Right cardiac atrium (tissue), 5 donors: Measurements from ENCODE around the gene OGFRL1. TPM values are rescaled to one million over a fixed set of nuclear protein-coding genes. Genes with fewer than 3 reads are reported as not detected.

Experiments used
- ATAC-seq, 2 donors: fragments of 200-7000 bp; cut with Tn5 transposase; one replicate each; pipeline versions ENCODE4 v1.8.0 to v1.9.1; 2020; ENCODE audit warnings: moderate library complexity in 2 of 2, mild to moderate bottlenecking in 1 of 2
- DNase-seq, 3 donors: peaks; one replicate each; pipeline ENCODE4 v3.0.0-alpha.2; 2020
- H3K27ac ChIP-seq: one replicate; pipeline ENCODE4 v1.5.1; 2013; ENCODE audit warnings: mild to moderate bottlenecking, low read length, control low read depth, moderate library complexity
- H3K27me3 ChIP-seq: one replicate; pipeline ENCODE4 v1.6.1; 2013; ENCODE audit not compliant: control insufficient read depth, insufficient read depth
- H3K4me1 ChIP-seq: one replicate; pipeline ENCODE4 v1.6.1; 2013; ENCODE audit warnings: low read length; ENCODE audit not compliant: control insufficient read depth, insufficient read depth
- H3K4me3 ChIP-seq: one replicate; pipeline ENCODE4 v1.5.1; 2013; ENCODE audit warnings: low read length, control low read depth
- H3K9me3 ChIP-seq: one replicate; pipeline ENCODE4 v1.6.1; 2013; ENCODE audit warnings: low read length; ENCODE audit not compliant: control insufficient read depth
- WGBS: extraction: QIAGEN DNeasy Blood & Tissue Kit; methylation state at CpG from one replicate; pipeline ENCODE4 v1.1.7; 2013; 5-methylcytosine and 5-hydroxymethylcytosine counted together
- intact Hi-C, 4 donors: fragments of 100-400 bp; cut with DNase I; formaldehyde crosslinking; loops; one replicate each; pipeline versions ENCODE4 v1.11.0 to v1.14.0; 2022 to 2023
- polyA plus RNA-seq: library from polyadenylated mRNA; stranded (reverse); fragments of 200-250 nt; gene quantifications from one replicate; pipeline ENCODE4 v1.2.3, GENCODE V29; 2013
- total RNA-seq, 4 donors: library from RNA; stranded (reverse); fragmentation: NEBNext Ultra II Directional; extraction: Animal tissue kit (Norgen Biotek cat#: 25700); gene quantifications; one replicate each; pipeline ENCODE4 v1.2.1, GENCODE V29; 2021
- donor health status: healthy with polysubstance abuse.
- donor health status: DM: no; HTN: yes; CAD: no.
- donor health status: DM: no; HTN: no; CAD: no.
- donor health status: DM: no; HTN: yes; CAD: no; lungs with severe emphysema.
- donor health status: DM: yes; HTN: yes; CAD: no.

OGFRL1 gene
- total and polyA plus RNA-seq, 5 donors, result 5.4 to 12.4 (median 12.0) TPM

DNA sequence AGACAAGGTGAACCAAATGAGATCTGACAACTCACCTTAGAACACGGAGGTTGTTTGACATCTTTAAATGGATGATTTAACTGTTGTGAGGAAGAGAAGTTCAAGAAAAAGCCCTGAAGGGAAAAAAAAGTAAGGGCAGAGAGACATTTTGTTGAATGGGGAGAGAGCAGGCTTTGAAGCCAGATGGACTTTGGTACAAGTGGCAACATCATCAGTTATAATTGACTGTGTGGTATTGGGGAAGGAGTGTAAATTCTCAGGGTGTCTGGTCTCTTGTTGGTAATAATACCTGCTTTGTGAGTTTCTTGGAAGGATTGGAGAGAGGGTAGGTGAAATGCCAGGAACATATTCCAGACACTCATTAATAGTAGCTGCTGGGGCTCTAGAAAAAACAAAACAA lies 21.6 kb downstream of the OGFRL1 start:
- WGBS, result 75% methylated on average over 1 of the region's 1 CpG
- intact Hi-C loops, result no loop called here
- Histone ChIP-seq H3K4me1 (peaks cover 7% of the 10 kb centered on the region), H3K9me3 (no peaks in the 10 kb centered on the region), H3K27me3 (no peaks in the 10 kb centered on the region), H3K4me3 (no peak overlapping the region), H3K27ac (no peak overlapping the region)
- no peak for ATAC-seq
- no peak for DNase-seq

DNA sequence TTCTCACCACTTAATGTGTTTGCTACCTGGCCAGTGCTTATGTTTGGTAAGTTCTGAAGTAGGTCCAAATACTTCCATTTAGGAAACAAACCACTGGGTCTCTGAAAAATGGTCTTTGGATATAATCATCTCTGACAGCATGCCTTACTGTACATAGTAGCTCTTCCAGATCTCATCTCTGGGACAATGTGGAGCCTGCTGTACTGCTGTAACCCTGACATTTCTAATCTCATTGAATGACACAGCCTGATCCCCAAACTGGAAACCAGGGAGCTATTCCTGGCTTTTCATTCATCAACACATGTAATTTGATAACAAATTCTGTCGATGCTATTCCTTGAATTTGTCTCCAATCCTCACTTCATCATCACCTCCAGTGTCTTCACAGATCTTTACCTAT lies 23.5 kb downstream of the OGFRL1 start:
- no peak overlapping the region for H3K4me3 ChIP-seq
- H3K9me3 ChIP-seq, result no peaks in the 10 kb centered on the region
- H3K27ac ChIP-seq, result no peak overlapping the region
- H3K27me3 ChIP-seq, result no peaks in the 10 kb centered on the region
- peaks cover 7% of the 10 kb centered on the region for H3K4me1 ChIP-seq
- WGBS, result 39% methylated on average over 1 of the region's 1 CpG
- intact Hi-C loops, result no loop called here
- no peak for ATAC-seq
- DNase-seq, result no peak

DNA sequence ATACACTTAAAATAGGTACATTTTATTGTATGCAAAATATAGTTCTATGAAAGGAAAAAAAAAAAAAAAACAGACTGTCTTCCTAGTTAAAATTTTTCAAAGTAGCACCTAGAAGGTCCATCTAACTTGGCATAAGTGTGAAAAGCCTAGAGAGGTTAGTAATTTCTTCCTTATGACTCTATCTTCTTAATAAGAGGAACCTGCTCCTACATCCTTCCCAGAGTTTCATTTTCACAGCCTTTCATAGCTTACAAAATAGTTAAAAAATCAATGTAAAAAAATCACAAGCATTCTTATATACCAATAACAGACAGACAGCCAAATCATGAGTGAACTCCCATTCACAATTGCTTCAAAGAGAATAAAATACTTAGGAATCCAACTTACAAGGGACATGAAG lies 28.8 kb downstream of the OGFRL1 start:
- ATAC-seq (no peak), DNase-seq (no peak)
- no peak overlapping the region for H3K27ac ChIP-seq
- no peaks in the 10 kb centered on the region for H3K9me3 ChIP-seq
- H3K4me1 ChIP-seq, result peaks cover 1% of the 10 kb centered on the region
- no peaks in the 10 kb centered on the region for H3K27me3 ChIP-seq
- H3K4me3 ChIP-seq, result no peak overlapping the region
- intact Hi-C loops, result no loop called here

DNA sequence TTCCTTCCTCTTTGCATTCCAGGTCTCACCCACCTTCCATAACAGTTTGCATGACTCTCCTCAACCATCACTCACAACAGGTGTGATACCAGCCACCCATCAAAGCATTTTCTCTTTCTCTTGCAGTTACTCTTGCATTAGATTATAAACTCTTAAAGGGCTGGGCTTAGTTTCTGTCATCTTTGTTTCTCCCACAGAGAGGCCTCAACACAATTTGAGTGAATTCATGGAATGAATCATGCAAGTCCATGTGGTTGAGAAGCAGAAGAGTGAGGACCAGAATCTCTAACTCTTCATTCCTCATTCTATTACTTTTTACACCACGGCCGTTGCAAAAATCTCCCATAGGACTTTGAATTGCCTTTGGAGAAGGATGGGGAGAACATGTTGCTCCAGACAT lies 31.4 kb downstream of the OGFRL1 start:
- ATAC-seq, result no peak
- Histone ChIP-seq H3K4me3 (no peak overlapping the region), H3K9me3 (no peaks in the 10 kb centered on the region), H3K27me3 (no peaks in the 10 kb centered on the region), H3K27ac (no peak overlapping the region), H3K4me1 (no peaks in the 10 kb centered on the region)
- intact Hi-C loops, result no loop called here
- no peak for DNase-seq
- 67% methylated on average over 2 of the region's 2 CpGs for WGBS

DNA sequence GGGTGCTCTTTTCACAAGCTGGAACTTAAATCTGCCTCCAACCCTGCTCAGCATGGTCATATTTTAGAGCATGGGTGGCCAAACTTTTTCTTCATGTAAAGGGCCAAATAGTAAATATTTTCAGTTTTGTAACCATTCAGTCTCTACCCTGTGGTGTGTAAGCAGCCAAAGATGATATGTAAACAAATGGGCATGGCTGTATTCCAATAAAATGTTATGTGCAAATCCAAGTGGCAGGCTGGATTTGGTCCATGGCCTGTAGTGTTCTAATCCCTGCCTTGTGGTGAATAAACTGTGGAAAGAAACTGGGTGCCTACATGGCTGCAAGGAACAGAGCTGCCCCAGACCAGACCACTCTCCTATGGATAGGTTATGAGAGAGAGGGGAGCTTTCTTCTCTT lies 32.7 kb downstream of the OGFRL1 start:
- DNase-seq (no peak), ATAC-seq (no peak)
- Histone ChIP-seq H3K27me3 (no peaks in the 10 kb centered on the region), H3K4me3 (no peak overlapping the region), H3K4me1 (no peaks in the 10 kb centered on the region), H3K27ac (no peak overlapping the region), H3K9me3 (no peaks in the 10 kb centered on the region)
- intact Hi-C loops, result no loop called here

DNA sequence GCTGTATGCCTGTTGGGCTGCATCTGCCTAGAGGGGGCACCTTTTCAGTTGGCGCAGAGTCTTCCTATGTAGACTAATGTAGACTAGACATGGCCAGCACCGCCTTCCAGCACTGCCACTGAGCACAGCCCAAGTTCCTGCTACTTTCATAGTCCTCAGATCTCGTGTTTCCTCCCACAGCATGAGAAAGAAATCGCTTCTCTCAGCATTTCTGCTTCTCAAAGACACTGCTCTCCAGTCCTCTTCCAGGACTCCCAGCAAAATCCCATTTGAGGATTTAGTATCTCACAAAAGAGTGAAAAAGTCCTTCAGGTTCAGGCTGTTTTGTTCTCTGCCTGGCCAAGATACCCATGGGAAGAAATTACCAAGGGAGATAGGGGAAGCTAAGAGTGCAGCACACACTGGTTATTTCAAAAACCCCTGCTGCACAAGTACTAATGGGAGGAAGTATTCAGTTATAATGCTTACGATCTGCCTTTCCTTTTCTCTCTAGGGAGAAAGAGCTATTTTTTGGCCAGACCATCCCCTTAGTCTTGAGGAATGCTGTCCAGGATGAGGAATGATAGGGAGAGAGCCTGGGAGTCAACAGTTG lies 35.7 kb downstream of the OGFRL1 start:
- intact Hi-C loops, result no loop called here
- peak in 1 of 2 donors; percentile 31 for ATAC-seq
- DNase-seq, result peak in 2 of 3 donors; percentile 35 to 43
- no peaks in the 10 kb centered on the region for H3K9me3 ChIP-seq
- 67% methylated on average over 5 of the region's 5 CpGs for WGBS
- no peaks in the 10 kb centered on the region for H3K27me3 ChIP-seq
- no peak overlapping the region for H3K27ac ChIP-seq
- H3K4me3 ChIP-seq, result no peak overlapping the region
- H3K4me1 ChIP-seq, result no peaks in the 10 kb centered on the region

DNA sequence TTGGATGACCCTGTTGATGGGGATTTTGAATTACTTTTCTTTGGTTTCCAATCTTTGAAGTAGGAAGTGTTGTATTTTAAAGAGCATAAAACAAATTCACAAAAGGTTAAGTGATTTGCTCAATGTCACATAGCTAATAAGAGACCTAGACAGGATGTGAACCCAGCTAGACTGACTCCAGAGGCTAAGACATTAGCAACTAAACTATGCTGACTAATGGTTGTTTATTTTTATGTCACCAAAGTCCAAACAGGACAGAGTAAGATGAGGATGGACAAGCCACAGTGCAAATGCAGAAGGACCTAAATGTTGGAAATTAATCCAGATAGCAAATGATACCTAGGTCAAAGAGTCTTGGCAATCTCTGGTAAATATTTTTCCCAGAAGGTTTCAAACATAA lies 38.0 kb downstream of the OGFRL1 start:
- no peak for DNase-seq
- no peak overlapping the region for H3K4me3 ChIP-seq
- H3K27me3 ChIP-seq, result no peaks in the 10 kb centered on the region
- H3K4me1 ChIP-seq, result no peaks in the 10 kb centered on the region
- intact Hi-C loops, result no loop called here
- no peaks in the 10 kb centered on the region for H3K9me3 ChIP-seq
- no peak overlapping the region for H3K27ac ChIP-seq
- ATAC-seq, result no peak

DNA sequence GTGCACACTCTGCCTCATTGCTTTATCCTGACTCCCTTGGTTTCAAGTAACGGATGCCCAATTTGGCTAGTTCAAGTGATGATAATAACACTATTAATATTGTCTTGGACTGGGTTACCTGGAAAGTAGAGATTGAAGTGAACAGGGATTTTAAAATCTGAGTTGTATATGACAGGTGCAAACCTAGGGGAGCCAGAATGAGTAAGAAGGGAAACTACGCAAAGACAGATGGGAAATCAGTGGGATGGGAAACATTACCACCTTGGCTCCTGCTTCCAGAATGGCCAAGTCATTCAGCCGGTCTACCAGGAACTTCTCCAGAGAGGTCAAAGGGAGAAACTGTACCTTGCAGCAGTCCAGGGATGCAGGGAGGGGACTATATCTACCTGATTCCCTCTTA lies 41.9 kb downstream of the OGFRL1 start:
- no peaks in the 10 kb centered on the region for H3K27me3 ChIP-seq
- ATAC-seq (no peak), DNase-seq (no peak)
- no peak overlapping the region for H3K27ac ChIP-seq
- no peaks in the 10 kb centered on the region for H3K9me3 ChIP-seq
- intact Hi-C loops, result no loop called here
- WGBS, result 95% methylated on average over 3 of the region's 3 CpGs
- no peak overlapping the region for H3K4me3 ChIP-seq
- no peaks in the 10 kb centered on the region for H3K4me1 ChIP-seq

DNA sequence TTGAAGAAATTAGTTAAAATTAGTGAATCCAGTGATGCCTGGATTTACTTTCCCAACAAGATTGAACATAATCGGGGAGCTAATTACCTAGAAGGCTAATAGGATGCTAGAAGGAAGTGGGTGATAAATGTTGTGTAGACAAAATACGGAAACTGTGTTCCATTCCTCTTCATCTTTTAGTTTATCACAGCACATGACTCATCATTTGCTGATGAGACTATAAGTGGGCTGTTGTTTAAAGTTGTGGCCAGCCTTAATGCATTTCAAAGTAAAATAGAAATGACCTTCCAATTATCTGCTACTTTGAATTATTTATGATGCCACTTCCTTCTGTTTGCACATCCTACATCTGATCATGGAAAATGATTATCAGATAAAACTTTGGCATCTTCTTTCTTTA lies 43.4 kb downstream of the OGFRL1 start:
- H3K4me3 ChIP-seq, result no peak overlapping the region
- no peaks in the 10 kb centered on the region for H3K4me1 ChIP-seq
- H3K9me3 ChIP-seq, result no peaks in the 10 kb centered on the region
- ATAC-seq (no peak), DNase-seq (no peak)
- intact Hi-C loops, result no loop called here
- no peaks in the 10 kb centered on the region for H3K27me3 ChIP-seq
- 92% methylated on average over 2 of the region's 2 CpGs for WGBS
- no peak overlapping the region for H3K27ac ChIP-seq

DNA sequence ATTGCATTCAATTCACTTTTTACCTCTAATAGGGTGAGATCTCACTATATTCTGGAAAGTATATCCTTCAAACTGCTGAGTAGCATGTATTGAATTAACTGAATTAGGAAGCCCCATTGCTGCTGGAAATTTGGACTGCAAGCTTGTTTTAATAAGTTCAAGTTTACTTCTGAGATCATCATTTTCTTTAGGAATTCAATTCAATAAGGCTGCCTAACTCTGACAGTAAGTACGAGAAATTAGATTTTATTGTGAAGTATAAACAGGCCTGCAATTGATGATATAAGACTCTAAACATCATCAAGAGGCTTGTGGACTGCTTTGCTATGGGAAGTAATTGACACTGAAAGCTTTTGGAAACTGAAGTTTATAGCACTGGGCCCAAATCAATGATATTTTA lies 44.4 kb downstream of the OGFRL1 start:
- Histone ChIP-seq H3K4me3 (no peak overlapping the region), H3K9me3 (no peaks in the 10 kb centered on the region), H3K27ac (no peak overlapping the region), H3K4me1 (no peaks in the 10 kb centered on the region), H3K27me3 (no peaks in the 10 kb centered on the region)
- ATAC-seq, result no peak
- DNase-seq, result no peak
- 93% methylated on average over 1 of the region's 1 CpG for WGBS
- intact Hi-C loops, result no loop called here

DNA sequence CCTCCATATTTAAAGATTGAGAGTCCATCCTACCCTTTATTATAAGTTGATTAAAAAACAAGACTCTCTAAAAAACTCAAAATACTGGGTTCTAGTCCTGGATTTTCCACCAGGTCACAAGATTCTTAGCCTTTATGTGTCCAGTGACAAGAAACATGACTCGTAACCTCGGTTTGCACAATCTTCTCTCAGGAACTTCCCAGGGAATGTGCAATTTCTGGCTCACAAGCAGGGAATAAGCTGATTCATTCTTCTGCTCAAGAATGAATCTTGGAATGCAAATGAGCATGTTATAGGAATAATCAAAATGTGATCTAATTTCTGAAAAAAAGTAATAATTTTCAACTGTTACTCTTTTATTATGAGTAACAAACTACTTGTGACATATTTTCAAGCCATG lies 45.1 kb downstream of the OGFRL1 start:
- ATAC-seq (peak; percentile 43 to 49), DNase-seq (no peak)
- intact Hi-C loops, result no loop called here
- no peak overlapping the region for H3K27ac ChIP-seq
- 54% methylated on average over 2 of the region's 2 CpGs for WGBS
- no peak overlapping the region for H3K4me3 ChIP-seq
- no peaks in the 10 kb centered on the region for H3K27me3 ChIP-seq
- no peaks in the 10 kb centered on the region for H3K4me1 ChIP-seq
- H3K9me3 ChIP-seq, result no peaks in the 10 kb centered on the region

DNA sequence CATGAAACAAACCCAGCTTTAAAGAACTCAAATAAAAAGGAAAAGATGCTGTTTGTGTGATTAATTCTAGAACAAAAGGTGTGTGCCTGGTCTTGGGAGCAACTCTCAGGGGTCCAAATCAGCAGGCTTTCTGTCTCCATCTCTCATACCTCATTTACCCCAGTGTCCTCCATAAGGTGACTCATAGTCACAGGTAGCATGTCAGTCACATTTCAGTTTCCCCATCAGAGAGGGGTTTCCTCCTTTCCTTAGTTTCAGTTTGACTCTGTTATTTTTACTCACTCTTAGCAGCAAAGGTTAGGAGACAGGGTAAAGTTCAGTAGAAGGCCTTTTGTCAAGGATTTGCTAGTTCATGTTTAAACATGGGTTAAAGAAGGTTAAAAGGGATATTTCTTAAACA lies 46.2 kb downstream of the OGFRL1 start:
- H3K9me3 ChIP-seq, result no peaks in the 10 kb centered on the region
- no peaks in the 10 kb centered on the region for H3K27me3 ChIP-seq
- H3K4me3 ChIP-seq, result no peak overlapping the region
- ATAC-seq (no peak), DNase-seq (no peak)
- no peak overlapping the region for H3K27ac ChIP-seq
- intact Hi-C loops, result no loop called here
- no peaks in the 10 kb centered on the region for H3K4me1 ChIP-seq
